ENCODE measurements around the gene USP8.
"Not testable (repeated sequence)": the region's sequence is repeated elsewhere in the genome, so short reads cannot be mapped to it uniquely, and the experiment has no call there.

Gene USP8

GRCh38 chr15:50424066-50424890, at the start of gene USP8:
Gene USP8 (plus strand): TSS chr15:50424405. CDS start chr15:50439074, 14,669 bp downstream.
- H3K4me3 ChIP-seq (ENCODE audit: low read depth, low read length) = peak within 1 kb of the TSS; percentile 97
- peak; percentile 97 for DNase-seq (ENCODE audit: low read depth)
- no peak for TF ChIP-seq CTCF (conservative IDR thresholded peaks at IDR 0.05; ENCODE audit: low read depth, low read length)

- TF ChIP-seq CTCF (conservative IDR thresholded peaks at IDR 0.05; ENCODE audit: low read depth, low read length) = no peak
- H3K4me3 ChIP-seq (ENCODE audit: low read depth, low read length) = no peak overlapping the region
- peak; percentile 28 for DNase-seq (ENCODE audit: low read depth)
These were observed 46.1 kb upstream of the USP8 start for GRCh38 chr15:50377867-50378751.

GRCh38 chr15:50378776-50379175, 45.4 kb upstream of the USP8 start:
- no peak for TF ChIP-seq CTCF (conservative IDR thresholded peaks at IDR 0.05; ENCODE audit: low read depth, low read length)
- no peak for DNase-seq (ENCODE audit: low read depth)
- H3K4me3 ChIP-seq (ENCODE audit: low read depth, low read length) = no peak overlapping the region

- not testable (repeated sequence) for DNase-seq (ENCODE audit: low read depth); H3K4me3 ChIP-seq (ENCODE audit: low read depth, low read length)
These were observed 44.8 kb upstream of the USP8 start for GRCh38 chr15:50379413-50379812.

- H3K4me3 ChIP-seq (ENCODE audit: low read depth, low read length) = no peak overlapping the region
- peak; percentile 46 for DNase-seq (ENCODE audit: low read depth)
- TF ChIP-seq CTCF (conservative IDR thresholded peaks at IDR 0.05; ENCODE audit: low read depth, low read length) = no peak
These were observed 44.1 kb upstream of the USP8 start for GRCh38 chr15:50380089-50380488.

- no peak overlapping the region for H3K4me3 ChIP-seq (ENCODE audit: low read depth, low read length)
- TF ChIP-seq CTCF (conservative IDR thresholded peaks at IDR 0.05; ENCODE audit: low read depth, low read length) = no peak
- DNase-seq (ENCODE audit: low read depth) = no peak
These were observed 42.8 kb upstream of the USP8 start for GRCh38 chr15:50381438-50381837.

- H3K4me3 ChIP-seq (ENCODE audit: low read depth, low read length); DNase-seq (ENCODE audit: low read depth): not testable (repeated sequence)
These were observed 41.8 kb upstream of the USP8 start for GRCh38 chr15:50382408-50382807.

All from choroid plexus epithelial cell (primary cell).